ENCODE results near the gene PLTP. TPM values are rescaled to one million over a fixed set of nuclear protein-coding genes. Genes with fewer than 3 reads are reported as not detected.
A peak's percentile ranks its signal among the peaks of the same experiment; 100 is the strongest.

The PLTP gene
- total and polyA plus RNA-seq, 8 donors: 35.5 to 158 (median 85.4) TPM

DNA sequence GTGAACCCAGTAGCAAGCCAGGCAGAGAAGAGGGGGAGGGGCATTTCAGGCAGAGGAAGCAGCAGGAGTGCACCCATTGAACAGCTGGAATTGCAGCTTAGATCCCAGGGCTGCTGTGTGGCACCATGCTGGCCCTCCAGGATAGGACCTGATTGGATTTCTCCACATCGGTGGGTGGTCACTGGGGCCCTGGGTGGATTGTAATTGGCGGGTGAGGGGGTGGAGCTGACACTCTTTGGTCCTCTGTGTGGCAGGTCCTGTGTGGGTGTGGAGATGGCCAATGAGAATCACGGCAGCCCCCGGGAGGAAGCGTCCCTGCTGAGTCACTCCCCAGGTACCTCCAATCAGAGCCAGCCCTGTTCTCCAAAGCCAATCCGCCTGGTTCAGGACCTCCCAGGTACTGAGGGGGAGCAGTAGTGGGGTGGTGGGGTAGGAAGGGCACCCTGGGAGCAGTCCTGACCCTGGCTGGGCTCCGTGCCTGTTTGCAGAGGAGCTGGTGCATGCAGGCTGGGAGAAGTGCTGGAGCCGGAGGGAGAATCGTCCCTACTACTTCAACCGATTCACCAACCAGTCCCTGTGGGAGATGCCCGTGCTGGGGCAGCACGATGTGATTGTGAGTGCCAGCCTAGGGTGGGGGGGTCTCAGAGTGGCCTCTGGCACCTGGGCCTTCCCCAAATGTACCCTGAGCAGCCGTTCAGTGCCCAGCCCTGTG, 26.9 kb upstream of the PLTP start:
- intact Hi-C loops (cut with DNase I): no loop called here

DNA sequence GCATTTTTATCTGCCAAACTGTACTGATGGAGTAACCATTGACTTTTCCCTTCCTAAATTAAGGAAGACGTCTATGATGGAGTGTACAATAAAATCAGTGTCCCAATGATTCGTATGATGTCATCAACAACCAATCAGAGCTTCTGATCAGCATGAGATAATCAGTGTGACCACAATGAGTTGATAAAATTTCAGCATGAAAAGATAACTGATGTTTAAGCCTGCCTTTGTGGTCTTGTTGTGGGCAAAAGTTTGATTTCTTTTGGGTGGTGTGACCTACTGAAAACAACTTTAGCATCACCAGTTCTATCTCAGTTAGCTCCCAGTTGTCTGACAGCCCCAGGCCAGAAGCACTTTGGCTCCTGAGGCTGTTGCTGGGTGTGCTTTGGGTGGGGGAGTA, 25.8 kb upstream of the PLTP start:
- 70 to 74% methylated on average over 2 of the region's 2 CpGs for WGBS, 2 donors
- TF ChIP-seq, protein P1, sequence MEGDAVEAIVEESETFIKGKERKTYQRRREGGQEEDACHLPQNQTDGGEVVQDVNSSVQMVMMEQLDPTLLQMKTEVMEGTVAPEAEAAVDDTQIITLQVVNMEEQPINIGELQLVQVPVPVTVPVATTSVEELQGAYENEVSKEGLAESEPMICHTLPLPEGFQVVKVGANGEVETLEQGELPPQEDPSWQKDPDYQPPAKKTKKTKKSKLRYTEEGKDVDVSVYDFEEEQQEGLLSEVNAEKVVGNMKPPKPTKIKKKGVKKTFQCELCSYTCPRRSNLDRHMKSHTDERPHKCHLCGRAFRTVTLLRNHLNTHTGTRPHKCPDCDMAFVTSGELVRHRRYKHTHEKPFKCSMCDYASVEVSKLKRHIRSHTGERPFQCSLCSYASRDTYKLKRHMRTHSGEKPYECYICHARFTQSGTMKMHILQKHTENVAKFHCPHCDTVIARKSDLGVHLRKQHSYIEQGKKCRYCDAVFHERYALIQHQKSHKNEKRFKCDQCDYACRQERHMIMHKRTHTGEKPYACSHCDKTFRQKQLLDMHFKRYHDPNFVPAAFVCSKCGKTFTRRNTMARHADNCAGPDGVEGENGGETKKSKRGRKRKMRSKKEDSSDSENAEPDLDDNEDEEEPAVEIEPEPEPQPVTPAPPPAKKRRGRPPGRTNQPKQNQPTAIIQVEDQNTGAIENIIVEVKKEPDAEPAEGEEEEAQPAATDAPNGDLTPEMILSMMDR (IDR thresholded peaks at IDR 0.05): no peak
- Histone ChIP-seq H3K27me3 (no peaks in the 10 kb centered on the region), H3K27ac (no peak overlapping the region), H3K4me3 (no peak overlapping the region), H3K36me3 (peaks cover 11 to 44% (median 44%) of the 10 kb centered on the region in 3 donors), H3K9me3 (no peaks in the 10 kb centered on the region), H3K4me1 (peaks cover 0 to 10% (median 0%) of the 10 kb centered on the region in 3 donors)
- DNase-seq (peak in 1 of 6 donors; percentile 9), ATAC-seq (no peak), FAIRE-seq (no peak)
- intact Hi-C loops (cut with DNase I): no loop called here

More for the DNA sequence above, 26.9 kb upstream of the PLTP start:
- peaks cover 0 to 4% (median under 1%) of the 10 kb centered on the region in 3 donors for H3K4me1 ChIP-seq
- WGBS, 2 donors: 90 to 93% methylated on average over 13 of the region's 13 CpGs
- H3K4me3 ChIP-seq: no peak overlapping the region
- H3K9me3 ChIP-seq: no peaks in the 10 kb centered on the region
- peaks cover 14 to 55% (median 54%) of the 10 kb centered on the region in 3 donors for H3K36me3 ChIP-seq
- ATAC-seq: no peak
- TF ChIP-seq, protein P1 (IDR thresholded peaks at IDR 0.05): no peak
- no peak overlapping the region for H3K27ac ChIP-seq
- DNase-seq: peak in 1 of 6 donors; percentile 45
- FAIRE-seq: no peak
- no peaks in the 10 kb centered on the region for H3K27me3 ChIP-seq

DNA sequence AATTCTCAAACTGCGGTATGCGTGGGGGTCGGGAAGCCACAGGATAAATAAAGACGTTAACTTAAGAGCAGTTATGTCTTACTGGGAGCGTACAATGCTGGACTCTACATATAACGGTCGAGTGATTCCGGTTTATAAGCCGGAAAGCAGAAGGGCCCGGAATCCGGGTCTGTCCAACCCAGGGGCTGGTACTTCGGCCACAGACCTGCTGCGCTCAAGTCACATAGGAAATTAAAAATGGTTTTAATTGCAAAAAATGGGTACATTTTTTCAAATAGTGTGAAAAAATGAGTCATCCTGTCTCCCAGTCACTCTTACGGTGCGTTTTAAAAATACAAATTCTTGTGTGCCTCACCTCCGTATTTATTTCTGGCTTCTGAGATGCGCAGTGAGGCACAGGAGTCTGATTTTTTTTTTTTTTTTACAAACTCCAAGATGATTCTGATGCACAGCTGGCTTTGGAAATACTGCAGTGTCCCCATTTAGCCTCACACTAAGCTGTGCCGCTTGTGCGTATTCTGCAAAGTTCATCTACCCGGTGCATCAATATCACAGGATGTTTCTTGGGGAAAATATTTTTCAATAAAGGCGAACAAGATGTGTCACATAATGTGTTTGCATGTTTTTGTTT, 23.6 kb upstream of the PLTP start:
- intact Hi-C loops (cut with DNase I): no loop called here
- peak in 3 of 4 donors; percentile 12 to 19 (median 17) for ATAC-seq
- Histone ChIP-seq H3K27me3 (no peaks in the 10 kb centered on the region), H3K27ac (peak overlapping the region; percentile 99 to 100 (median 100)), H3K9me3 (no peaks in the 10 kb centered on the region), H3K4me1 (peaks cover 0 to 10% (median 0%) of the 10 kb centered on the region in 3 donors), H3K4me3 (peak overlapping the region; percentile 44 to 100 (median 86)), H3K36me3 (peaks cover 11 to 33% (median 28%) of the 10 kb centered on the region in 3 donors)
- WGBS, 2 donors: 9 to 10% methylated on average over 21 of the region's 21 CpGs
- FAIRE-seq: no peak
- peak in 1 of 6 donors; percentile 0 for DNase-seq
- TF ChIP-seq, protein P1 (IDR thresholded peaks at IDR 0.05): no peak

DNA sequence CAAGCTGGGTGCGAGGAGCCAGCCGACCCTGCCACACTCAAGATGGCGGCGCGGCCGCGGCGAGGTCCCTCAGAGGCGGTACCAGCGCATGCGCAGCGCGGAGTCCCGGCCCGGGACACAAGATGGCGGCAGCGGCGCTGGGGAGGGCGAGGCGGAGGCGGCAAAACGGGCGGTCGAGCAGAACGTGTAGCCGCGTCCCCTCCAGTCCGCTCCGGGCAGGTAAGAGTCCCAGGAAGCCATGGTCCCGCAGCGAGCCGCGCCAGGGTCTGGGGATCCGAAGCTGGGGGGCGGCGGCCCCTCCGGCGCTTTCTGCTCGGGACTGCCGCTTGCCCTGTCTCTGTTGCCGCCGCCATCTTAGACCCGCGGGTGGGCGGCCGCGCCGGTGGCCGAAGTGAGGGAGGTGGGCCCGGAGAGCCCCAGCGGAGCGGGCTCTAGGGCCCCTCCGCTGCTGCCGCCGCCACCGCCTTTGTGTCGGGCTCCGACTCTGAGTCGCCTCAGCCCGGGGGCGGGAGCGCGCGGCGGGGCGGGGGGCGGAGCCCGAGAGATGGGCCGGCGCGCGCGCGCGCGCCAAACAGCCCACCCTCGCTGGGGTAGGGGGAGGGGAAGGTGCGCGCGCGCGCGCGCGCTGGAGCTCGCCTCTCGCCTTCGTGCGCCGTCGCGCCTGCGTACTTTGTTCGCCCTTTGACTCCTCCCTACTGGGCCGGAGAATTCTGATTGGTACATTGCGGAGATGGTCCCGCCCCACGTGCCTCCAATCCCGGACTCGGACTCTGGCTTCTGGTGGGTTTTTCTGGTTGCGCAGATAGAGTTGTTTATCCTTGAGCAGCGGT, 22.8 kb upstream of the PLTP start, which contains the start of gene PCIF1:
Gene PCIF1 (plus strand): TSS at position 98 of the 830 bp plus-strand sequence. CDS start 4,317 bp downstream, outside the sequence.
- H3K27me3 ChIP-seq: no peaks in the 10 kb centered on the region
- ATAC-seq (peak; percentile 87 to 93 (median 88)), FAIRE-seq (no peak), DNase-seq (peak; percentile 96 to 100 (median 98))
- intact Hi-C loops (cut with DNase I): no loop called here
- H3K27ac ChIP-seq: peak within 1 kb of the TSS; percentile 99 to 100 (median 100)
- peaks cover 4 to 26% (median 21%) of the 10 kb centered on the region in 3 donors for H3K36me3 ChIP-seq
- TF ChIP-seq, protein P1 (IDR thresholded peaks at IDR 0.05): no peak
- H3K4me3 ChIP-seq: peak within 1 kb of the TSS; percentile 81 to 100 (median 94)
- 0 to 1% methylated on average over 70 to 102 of the region's 102 CpGs for WGBS, 2 donors
- H3K9me3 ChIP-seq: no peaks in the 10 kb centered on the region
- H3K4me1 ChIP-seq: peaks cover 0 to 10% (median 0%) of the 10 kb centered on the region in 3 donors
